HCT116 (cell line): ENCODE measurements around the gene TEKT3. TPM values are rescaled to one million over a fixed set of nuclear protein-coding genes. Genes with fewer than 3 reads are reported as not detected.

Experiments used
- ATAC-seq: fragments of 200-7000 bp; cut with Tn5 transposase; 2 replicates; pipeline ENCODE4 v1.9.1; 2020; ENCODE audit warnings: mild to moderate bottlenecking, moderate library complexity
- BruUV-seq: library from RNA; stranded (reverse); fragments of 400-500 nt; replicated peaks from 2 replicates; lab custom pipeline; 2021; lab: Mats Ljungman, UMichigan
- CTCF ChIA-PET: fragments of 300-600 bp; sonication (Branson Sonifier 250); formaldehyde crosslinking; loops from one replicate; lab custom pipeline; 2021; ENCODE audit warnings: antibody characterized with exemption; lab: Charles Lee
- POLR2A ChIA-PET: fragments of 300-600, 350-600 bp; sonication (Branson Sonifier 250); formaldehyde crosslinking; loops from one replicate; lab custom pipeline; 2021; ENCODE audit warnings: antibody characterized with exemption; lab: Charles Lee
- RAD21 ChIA-PET, 2 experiments: fragments of 300-600 bp; sonication (Branson Sonifier 250); formaldehyde crosslinking; loops; one replicate each; lab custom pipeline; 2023; ENCODE audit warnings: low total read pairs in 2 of 2; ENCODE audit not compliant: uncharacterized antibody in 2 of 2, unreplicated experiment in 2 of 2, low non-redundant PET in 1 of 2; lab: Charles Lee
- DNase-seq: peaks from one replicate; pipeline ENCODE4 v3.0.0-alpha.2; 2010; ENCODE audit warnings: low read depth, low spot score
- H2AFZ ChIP-seq: fragments of 200-600 bp; shearing (Covaris generic), sonication (generic); 2 replicates; pipeline ENCODE4 v1.6.1; 2017; ENCODE audit warnings: low read depth, mixed run types, mixed read lengths, antibody characterized with exemption, low read length; ENCODE audit not compliant: poor library complexity, severe bottlenecking
- H3K27ac ChIP-seq: 2 replicates; pipeline ENCODE4 v1.5.1; 2012; ENCODE audit warnings: low read depth, low read length
- H3K27me3 ChIP-seq: fragments of 200-600 bp; sonication (generic); 2 replicates; pipeline ENCODE4 v1.6.1; 2016; ENCODE audit warnings: mixed run types, low read length, mixed read lengths; ENCODE audit not compliant: insufficient read depth
- H3K36me3 ChIP-seq, 2 experiments: fragments of 200-500 bp in 1 of 2; fragments of 200-600 bp in 1 of 2; sonication (Bioruptor generic) in 1 of 2; sonication (generic) in 1 of 2; 2 replicates each; pipeline versions ENCODE4 v1.5.1 to v1.6.1; 2014 to 2016; ENCODE audit warnings: low read length in 2 of 2, inconsistent platforms in 1 of 2, mixed read lengths in 1 of 2, mixed run types in 1 of 2; ENCODE audit not compliant: insufficient read depth in 2 of 2, control insufficient read depth in 1 of 2
- H3K4me1 ChIP-seq, 2 experiments: fragments of 200-600 bp in 1 of 2; sonication (generic) in 1 of 2; 2 replicates each; pipeline versions ENCODE4 v1.5.1 to v1.6.1; 2012 to 2017; ENCODE audit warnings: low read length in 2 of 2, inconsistent platforms in 1 of 2, mild to moderate bottlenecking in 1 of 2, mixed read lengths in 1 of 2, mixed run types in 1 of 2, moderate library complexity in 1 of 2; ENCODE audit not compliant: insufficient read depth in 2 of 2, control insufficient read depth in 1 of 2
- H3K4me2 ChIP-seq: fragments of 200-600 bp; sonication (generic); 2 replicates; pipeline ENCODE4 v1.6.1; 2017; ENCODE audit warnings: mixed run types, low read length, mixed read lengths
- H3K4me3 ChIP-seq, 2 experiments: fragments of 200-600 bp in 1 of 2; sonication (generic) in 1 of 2; replicated peaks in 1 of 2; 2 replicates each; pipeline ENCODE4 v1.5.1; 2011 to 2016; ENCODE audit warnings: low read length in 2 of 2, control low read depth in 1 of 2, low read depth in 1 of 2, mild to moderate bottlenecking in 1 of 2, mixed read lengths in 1 of 2, mixed run types in 1 of 2
- H3K79me2 ChIP-seq: fragments of 200-600 bp; sonication (generic); 2 replicates; pipeline ENCODE4 v1.6.1; 2017; ENCODE audit warnings: mild to moderate bottlenecking, mixed run types, low read length, moderate library complexity, mixed read lengths; ENCODE audit not compliant: insufficient read depth
- H3K9ac ChIP-seq: fragments of 200-600 bp; sonication (generic); 2 replicates; pipeline ENCODE4 v1.6.1; 2016; ENCODE audit warnings: low read length, mixed read lengths
- H3K9me2 ChIP-seq: fragments of 200-600 bp; sonication (generic), shearing (Covaris generic); 2 replicates; pipeline ENCODE4 v1.6.1; 2017; ENCODE audit warnings: mixed run types, mild to moderate bottlenecking, moderate library complexity; ENCODE audit not compliant: insufficient read depth
- H3K9me3 ChIP-seq, 2 experiments: fragments of 200-500 bp in 1 of 2; fragments of 200-600 bp in 1 of 2; sonication (Bioruptor generic) in 1 of 2; sonication (generic) in 1 of 2; 2 replicates each; pipeline ENCODE4 v1.6.1; 2014 to 2017; ENCODE audit warnings: low read length in 2 of 2, mixed read lengths in 2 of 2, inconsistent platforms in 1 of 2, low read depth in 1 of 2, mild to moderate bottlenecking in 1 of 2, mixed run types in 1 of 2, moderate library complexity in 1 of 2; ENCODE audit not compliant: control insufficient read depth in 1 of 2, insufficient read depth in 1 of 2
- H4K20me1 ChIP-seq: fragments of 200-600 bp; sonication (generic), shearing (Covaris generic); 2 replicates; pipeline ENCODE4 v1.6.1; 2017; ENCODE audit warnings: mixed run types, mild to moderate bottlenecking, moderate library complexity; ENCODE audit not compliant: insufficient read depth
- CBX3 ChIP-seq: IDR thresholded peaks from 2 replicates; pipeline ENCODE4 v1.6.1; 2012; ENCODE audit warnings: low read depth
- CEBPB ChIP-seq: IDR thresholded peaks from 2 replicates; pipeline ENCODE4 v1.6.1; 2012; ENCODE audit warnings: low read depth
- CTCF ChIP-seq, 3 experiments: fragments of 200-600 bp in 1 of 3; sonication (generic) in 1 of 3; IDR thresholded peaks in 2 of 3; conservative IDR thresholded peaks in 1 of 3; 2 replicates each; pipeline ENCODE4 v1.5.1; 2012 to 2017; ENCODE audit warnings: low read depth in 2 of 3, low read length in 2 of 3, antibody characterized with exemption in 1 of 3, borderline replicate concordance in 1 of 3, control low read depth in 1 of 3, mild to moderate bottlenecking in 1 of 3, mixed read lengths in 1 of 3, mixed run types in 1 of 3, moderate library complexity in 1 of 3; ENCODE audit not compliant: insufficient read depth in 1 of 3
- EGR1 ChIP-seq: IDR thresholded peaks from 2 replicates; pipeline ENCODE4 v1.6.1; 2012; ENCODE audit warnings: low read depth
- EZH2 ChIP-seq: fragments of 200-600 bp; sonication (generic); IDR thresholded peaks from 2 replicates; pipeline ENCODE4 v1.6.1; 2017; ENCODE audit warnings: antibody characterized with exemption, mixed run types
- EZH2phosphoT487 ChIP-seq: fragments of 200-600 bp; IDR thresholded peaks from 2 replicates; pipeline ENCODE4 v1.6.1; 2018; ENCODE audit warnings: antibody characterized with exemption, borderline replicate concordance
- FOSL1 ChIP-seq: IDR thresholded peaks from 2 replicates; pipeline ENCODE4 v1.6.1; 2012; ENCODE audit warnings: low read depth
- JUND ChIP-seq: IDR thresholded peaks from 2 replicates; pipeline ENCODE4 v1.6.1; 2012
- MAX ChIP-seq: IDR thresholded peaks from 2 replicates; pipeline ENCODE4 v1.6.1; 2012
- POLR2A ChIP-seq: IDR thresholded peaks from 2 replicates; pipeline ENCODE4 v1.7.0; 2011; ENCODE audit warnings: borderline replicate concordance; ENCODE audit not compliant: insufficient read depth, insufficient read length; ENCODE audit errors: extremely low read depth
- POLR2AphosphoS5 ChIP-seq: IDR thresholded peaks from 2 replicates; pipeline ENCODE4 v1.6.1; 2011; ENCODE audit warnings: mild to moderate bottlenecking, low read depth, low read length, moderate library complexity
- RAD21 ChIP-seq: IDR thresholded peaks from 2 replicates; pipeline ENCODE4 v1.6.1; 2012; ENCODE audit warnings: low read depth, mild to moderate bottlenecking
- REST ChIP-seq: IDR thresholded peaks from 2 replicates; pipeline ENCODE4 v1.6.1; 2012; ENCODE audit warnings: low read depth
- SIN3A ChIP-seq: IDR thresholded peaks from 2 replicates; pipeline ENCODE4 v1.6.1; 2012; ENCODE audit warnings: low read depth
- SP1 ChIP-seq: IDR thresholded peaks from 2 replicates; pipeline ENCODE4 v1.6.1; 2012; ENCODE audit warnings: low read depth
- TCF7L2 ChIP-seq: IDR thresholded peaks from 2 replicates; pipeline ENCODE4 v1.7.0; 2011; ENCODE audit warnings: borderline replicate concordance, inconsistent platforms; ENCODE audit not compliant: insufficient read depth, insufficient read length; ENCODE audit errors: extremely low read depth
- ZBTB33 ChIP-seq: IDR thresholded peaks from 2 replicates; pipeline ENCODE4 v1.6.1; 2011; ENCODE audit warnings: mild to moderate bottlenecking, low read length, moderate library complexity; ENCODE audit not compliant: insufficient replicate concordance; ENCODE audit errors: extremely low read depth
- ZNF274 ChIP-seq: fragments of 200-500 bp; sonication (Bioruptor generic); IDR thresholded peaks from 2 replicates; pipeline ENCODE4 v1.6.1; 2014; ENCODE audit warnings: mild to moderate bottlenecking, low read depth, low read length, inconsistent platforms
- intact Hi-C: fragments of 100-400 bp; cut with micrococcal nuclease; formaldehyde crosslinking; loops from 2 replicates; pipeline ENCODE4 v1.10.0; 2022
- total RNA-seq: library from RNA; stranded (reverse); gene quantifications from one replicate; pipeline ENCODE4 v1.2.1, GENCODE V29; 2021; ENCODE audit not compliant: unreplicated experiment

TEKT3 gene
- total RNA-seq, 1 experiment from 2014 or later, result 0.64 TPM

GRCh38 chr17:15273141-15273793 is 68.1 kb downstream of the TEKT3 start:
- POLR2A ChIA-PET, result no interaction called here
- BruUV-seq, result no TSS peak
- H3K27ac ChIP-seq, result no peak overlapping the region
- TF ChIP-seq TCF7L2, result no peak
- TF ChIP-seq SIN3A, result no peak
- TF ChIP-seq POLR2A, result no peak
- no peak for TF ChIP-seq JUND
- TF ChIP-seq EGR1, result no peak
- TF ChIP-seq SP1, result no peak
- no peak for TF ChIP-seq RAD21
- no peak for TF ChIP-seq ZNF274
- TF ChIP-seq FOSL1, result no peak
- TF ChIP-seq EZH2phosphoT487, result no peak
- TF ChIP-seq POLR2AphosphoS5, result no peak
- no peak for TF ChIP-seq CTCF (IDR thresholded peaks at IDR 0.05 in 2 of 3, conservative IDR thresholded peaks at IDR 0.05 in 1 of 3; ENCODE audit: borderline replicate concordance in 1 of 3, insufficient read depth in 1 of 3, low read depth in 2 of 3, low read length in 2 of 3)
- TF ChIP-seq CBX3, result no peak
- no peak for TF ChIP-seq EZH2
- no peak for TF ChIP-seq REST
- TF ChIP-seq CEBPB, result no peak
- no peak for TF ChIP-seq MAX
- TF ChIP-seq ZBTB33, result no peak
- RAD21 ChIA-PET, result no interaction called here
- no peak overlapping the region for H3K9ac ChIP-seq
- CTCF ChIA-PET, result no interaction called here
- intact Hi-C loops, result no loop called here
- no peak overlapping the region for H3K4me2 ChIP-seq
- no peaks in the 10 kb centered on the region for H3K36me3 ChIP-seq
- H3K4me1 ChIP-seq, result peaks cover 0 to 4% of the 10 kb centered on the region in 2 experiments; a peak in 2 of 4 replicates
- H3K27me3 ChIP-seq, result no peaks in the 10 kb centered on the region
- ATAC-seq, result no peak
- H3K9me2 ChIP-seq, result no peaks in the 10 kb centered on the region
- no peaks in the 10 kb centered on the region for H3K9me3 ChIP-seq
- no peaks in the 10 kb centered on the region for H3K79me2 ChIP-seq
- no peaks in the 10 kb centered on the region for H4K20me1 ChIP-seq
- H3K4me3 ChIP-seq, result no peak overlapping the region
- H2AFZ ChIP-seq, result no peak overlapping the region
- no peak for DNase-seq
